ENCODE data around the gene MTERF4. TPM values are rescaled to one million over a fixed set of nuclear protein-coding genes. Genes with fewer than 3 reads are reported as not detected.

The MTERF4 gene
- polyA plus RNA-seq, 1 donor from 2014 or later: 142 TPM

- Histone ChIP-seq H3K9ac (ENCODE audit: low read length) (no peak overlapping the region), H3K4me3 (ENCODE audit: low read length) (no peak overlapping the region), H3K27me3 (ENCODE audit: insufficient read depth, low read depth, low read length) (no peaks in the 10 kb centered on the region), H3F3A (ENCODE audit: insufficient read depth, low read length, poor library complexity, severe bottlenecking) (no peaks in the 10 kb centered on the region), H4K20me1 (ENCODE audit: insufficient read depth) (no peaks in the 10 kb centered on the region), H3K36me3 (ENCODE audit: insufficient read depth, low read length) (no peaks in the 10 kb centered on the region), H2AFZ (ENCODE audit: low read depth, low read length) (no peak overlapping the region), H3K4me2 (ENCODE audit: low read length) (no peak overlapping the region), H3K27ac (ENCODE audit: low read length) (no peak overlapping the region), H3K79me2 (replicated peaks; ENCODE audit: insufficient read depth, low read length) (no peaks in the 10 kb centered on the region), H3K9me2 (ENCODE audit: insufficient read depth, low read length) (no peaks in the 10 kb centered on the region), H3K9me3 (ENCODE audit: low read length) (no peaks in the 10 kb centered on the region)
- TF ChIP-seq MXI1 (conservative IDR thresholded peaks at IDR 0.05; ENCODE audit: poor library complexity, severe bottlenecking) (no peak), POLR2AphosphoS5 (IDR thresholded peaks at IDR 0.05) (no peak), SMC3 (conservative IDR thresholded peaks at IDR 0.05; ENCODE audit: poor library complexity) (no peak), EZH2 (IDR thresholded peaks at IDR 0.05; ENCODE audit: borderline replicate concordance, insufficient read depth, low read length, poor library complexity, severe bottlenecking) (no peak), RAD21 (conservative IDR thresholded peaks at IDR 0.05) (no peak), REST (IDR thresholded peaks at IDR 0.05; ENCODE audit: borderline replicate concordance) (no peak)
Measured at GRCh38 chr2:241130316-241130715, 28.2 kb upstream of the MTERF4 start.

DNA sequence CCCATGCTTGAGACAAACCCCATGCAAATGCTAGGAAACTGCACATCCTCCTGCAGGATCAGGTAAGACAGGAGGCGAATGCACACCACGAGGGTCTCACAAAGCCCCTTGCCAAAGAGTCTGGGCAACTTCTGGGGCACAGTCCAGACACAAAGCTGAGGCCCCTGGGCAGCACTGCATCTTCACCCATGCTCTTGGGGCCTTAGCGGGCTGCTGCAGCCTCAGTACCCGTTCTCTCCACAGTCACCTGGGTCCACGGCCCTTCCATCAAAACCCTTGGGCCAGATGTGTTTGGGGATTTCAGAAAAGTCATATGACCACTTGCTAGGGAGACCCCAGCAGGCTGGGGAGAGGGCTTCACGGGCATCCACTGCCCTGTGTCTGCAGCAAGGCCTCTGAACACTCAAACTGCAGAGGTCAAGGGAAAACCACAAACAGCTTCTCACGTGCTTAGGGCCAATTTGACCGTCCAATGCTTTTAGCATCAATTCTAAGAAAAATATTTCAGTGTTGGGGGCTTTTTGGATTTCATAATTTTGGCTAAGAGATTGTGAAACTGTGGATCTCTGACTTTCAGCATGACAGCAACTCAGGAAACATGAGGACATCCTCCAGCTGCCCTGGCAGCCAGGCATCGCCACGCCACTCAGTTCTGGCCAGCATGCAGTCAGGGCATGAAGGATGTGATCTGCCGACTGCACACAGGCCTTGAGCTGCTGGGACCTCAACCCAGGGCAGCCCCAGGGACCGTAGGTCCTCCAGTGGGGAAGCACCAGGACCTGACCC, 27.2 kb upstream of the MTERF4 start:
- Histone ChIP-seq H3K36me3 (ENCODE audit: insufficient read depth, low read length) (no peaks in the 10 kb centered on the region), H3K4me3 (ENCODE audit: low read length) (no peak overlapping the region), H2AFZ (ENCODE audit: low read depth, low read length) (no peak overlapping the region), H4K20me1 (ENCODE audit: insufficient read depth) (no peaks in the 10 kb centered on the region), H3K9ac (ENCODE audit: low read length) (no peak overlapping the region), H3K79me2 (replicated peaks; ENCODE audit: insufficient read depth, low read length) (no peaks in the 10 kb centered on the region), H3K27me3 (ENCODE audit: insufficient read depth, low read depth, low read length) (no peaks in the 10 kb centered on the region), H3K9me2 (ENCODE audit: insufficient read depth, low read length) (no peaks in the 10 kb centered on the region), H3F3A (ENCODE audit: insufficient read depth, low read length, poor library complexity, severe bottlenecking) (no peaks in the 10 kb centered on the region), H3K4me2 (ENCODE audit: low read length) (no peak overlapping the region), H3K27ac (ENCODE audit: low read length) (no peak overlapping the region), H3K9me3 (ENCODE audit: low read length) (no peaks in the 10 kb centered on the region)
- no peak for TF ChIP-seq RAD21 (conservative IDR thresholded peaks at IDR 0.05)
- TF ChIP-seq MXI1 (conservative IDR thresholded peaks at IDR 0.05; ENCODE audit: poor library complexity, severe bottlenecking): no peak
- TF ChIP-seq POLR2AphosphoS5 (IDR thresholded peaks at IDR 0.05): no peak
- TF ChIP-seq SMC3 (conservative IDR thresholded peaks at IDR 0.05; ENCODE audit: poor library complexity): no peak
- TF ChIP-seq EZH2 (IDR thresholded peaks at IDR 0.05; ENCODE audit: borderline replicate concordance, insufficient read depth, low read length, poor library complexity, severe bottlenecking): no peak
- no peak for TF ChIP-seq REST (IDR thresholded peaks at IDR 0.05; ENCODE audit: borderline replicate concordance)
